MM.1S (cell line): Measurements from ENCODE around the gene SF3B2.
"Not testable (repeated sequence)": the region's sequence is repeated elsewhere in the genome, so short reads cannot be mapped to it uniquely, and the experiment has no call there.

Experiments
- EZH2 ChIP-seq: fragments of 300-600 bp; sonication (generic); optimal IDR thresholded peaks from 2 replicates; pipeline ENCODE3; 2017; ENCODE audit warnings: low read depth, mild to moderate bottlenecking, antibody characterized with exemption, low read length, mixed read lengths
- TF ChIP-seq, protein P1 (sequence below): fragments of 300-600 bp; sonication (generic); IDR thresholded peaks from 2 replicates; pipeline ENCODE4 v1.5.1; 2016; ENCODE audit warnings: antibody characterized with exemption, low read length, mixed read lengths

DNA sequence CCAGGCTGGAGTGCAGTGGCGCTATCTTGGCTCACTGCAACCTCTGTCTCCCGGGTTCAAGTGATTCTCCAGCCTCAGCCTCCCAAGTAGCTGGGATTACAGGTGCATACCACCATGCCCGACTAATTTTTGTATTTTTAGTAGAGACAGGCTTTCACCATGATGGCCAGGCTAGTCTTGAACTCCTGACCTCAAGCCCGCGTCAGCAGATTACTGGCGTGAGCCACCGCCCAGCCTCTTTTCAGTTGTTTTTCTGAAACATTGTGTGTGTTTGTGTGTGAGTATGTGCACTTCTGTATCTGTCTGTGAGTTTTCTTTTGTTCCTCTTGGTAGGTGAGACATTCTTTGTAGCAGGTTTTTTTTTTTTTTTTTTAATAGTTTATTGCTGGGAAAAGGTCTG, 26.8 kb downstream of the SF3B2 start:
- TF ChIP-seq, protein P1, sequence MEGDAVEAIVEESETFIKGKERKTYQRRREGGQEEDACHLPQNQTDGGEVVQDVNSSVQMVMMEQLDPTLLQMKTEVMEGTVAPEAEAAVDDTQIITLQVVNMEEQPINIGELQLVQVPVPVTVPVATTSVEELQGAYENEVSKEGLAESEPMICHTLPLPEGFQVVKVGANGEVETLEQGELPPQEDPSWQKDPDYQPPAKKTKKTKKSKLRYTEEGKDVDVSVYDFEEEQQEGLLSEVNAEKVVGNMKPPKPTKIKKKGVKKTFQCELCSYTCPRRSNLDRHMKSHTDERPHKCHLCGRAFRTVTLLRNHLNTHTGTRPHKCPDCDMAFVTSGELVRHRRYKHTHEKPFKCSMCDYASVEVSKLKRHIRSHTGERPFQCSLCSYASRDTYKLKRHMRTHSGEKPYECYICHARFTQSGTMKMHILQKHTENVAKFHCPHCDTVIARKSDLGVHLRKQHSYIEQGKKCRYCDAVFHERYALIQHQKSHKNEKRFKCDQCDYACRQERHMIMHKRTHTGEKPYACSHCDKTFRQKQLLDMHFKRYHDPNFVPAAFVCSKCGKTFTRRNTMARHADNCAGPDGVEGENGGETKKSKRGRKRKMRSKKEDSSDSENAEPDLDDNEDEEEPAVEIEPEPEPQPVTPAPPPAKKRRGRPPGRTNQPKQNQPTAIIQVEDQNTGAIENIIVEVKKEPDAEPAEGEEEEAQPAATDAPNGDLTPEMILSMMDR: not testable (repeated sequence)
- not testable (repeated sequence) for TF ChIP-seq EZH2
